KMS-11 (cell line): ENCODE measurements around the gene ST3GAL4.

ENCODE experiments used
- H2AFZ ChIP-seq: fragments of 200-600 bp; sonication (generic); 2 replicates; pipeline ENCODE4 v1.6.1; 2016; ENCODE audit warnings: antibody characterized with exemption, mixed run types, low read depth
- H3K27ac ChIP-seq: fragments of 200-600 bp; sonication (generic); 2 replicates; pipeline ENCODE4 v1.6.1; 2016; ENCODE audit warnings: mild to moderate bottlenecking, mixed run types
- H3K27me3 ChIP-seq: fragments of 200-600 bp; sonication (generic); 2 replicates; pipeline ENCODE4 v1.6.1; 2017; ENCODE audit warnings: mild to moderate bottlenecking, low read depth, mixed run types, moderate library complexity; ENCODE audit not compliant: insufficient read depth
- H3K36me3 ChIP-seq: fragments of 200-600 bp; sonication (generic); 2 replicates; pipeline ENCODE4 v1.6.1; 2017; ENCODE audit warnings: mild to moderate bottlenecking, mixed run types; ENCODE audit not compliant: insufficient read depth
- H3K4me1 ChIP-seq: fragments of 200-600 bp; sonication (generic); 2 replicates; pipeline ENCODE4 v1.6.1; 2016; ENCODE audit warnings: mild to moderate bottlenecking, low read depth, mixed run types; ENCODE audit not compliant: poor library complexity, severe bottlenecking
- H3K4me2 ChIP-seq: fragments of 200-600 bp; sonication (generic); 2 replicates; pipeline ENCODE4 v1.7.0; 2016; ENCODE audit warnings: mild to moderate bottlenecking, mixed run types
- H3K4me3 ChIP-seq: fragments of 200-600 bp; sonication (generic); IDR thresholded peaks from 2 replicates; pipeline ENCODE4 v1.6.1; 2017; ENCODE audit warnings: low read depth, low read length, mixed read lengths; ENCODE audit not compliant: insufficient read depth
- H3K79me2 ChIP-seq: fragments of 200-600 bp; sonication (generic); 2 replicates; pipeline ENCODE4 v1.6.1; 2016; ENCODE audit warnings: low read depth, mixed run types; ENCODE audit not compliant: insufficient read depth
- H3K9ac ChIP-seq: fragments of 200-600 bp; sonication (generic); 2 replicates; pipeline ENCODE4 v1.6.1; 2016; ENCODE audit warnings: mild to moderate bottlenecking, mixed run types
- H4K20me1 ChIP-seq: fragments of 200-600 bp; sonication (generic); 2 replicates; pipeline ENCODE4 v1.6.1; 2016; ENCODE audit warnings: mild to moderate bottlenecking, mixed run types; ENCODE audit not compliant: insufficient read depth
- CTCF ChIP-seq: fragments of 200-600 bp; sonication (generic); conservative IDR thresholded peaks from 2 replicates; pipeline ENCODE4 v1.6.1; 2017; ENCODE audit warnings: low read depth, mild to moderate bottlenecking, antibody characterized with exemption, low read length, moderate library complexity, mixed read lengths

The ST3GAL4 gene

GRCh38 chr11:126348806-126349582, 6.5 kb upstream of the ST3GAL4 start:
- Histone ChIP-seq H3K36me3 (no peaks in the 10 kb centered on the region), H3K79me2 (peaks cover 11% of the 10 kb centered on the region; the same call in 1 of the 2 replicates), H3K9ac (no peak overlapping the region), H3K27me3 (no peaks in the 10 kb centered on the region), H3K4me3 (no peak overlapping the region), H3K4me2 (no peak overlapping the region), H2AFZ (no peak overlapping the region), H3K27ac (no peak overlapping the region), H4K20me1 (no peaks in the 10 kb centered on the region), H3K4me1 (peaks cover 43% of the 10 kb centered on the region)
- no peak for TF ChIP-seq CTCF

- Histone ChIP-seq H3K36me3 (no peaks in the 10 kb centered on the region), H3K4me1 (peaks cover 43% of the 10 kb centered on the region), H3K27me3 (no peaks in the 10 kb centered on the region), H4K20me1 (no peaks in the 10 kb centered on the region), H3K27ac (no peak overlapping the region), H3K79me2 (peaks cover 11% of the 10 kb centered on the region; the same call in 1 of the 2 replicates), H3K4me3 (no peak overlapping the region), H3K4me2 (no peak overlapping the region), H2AFZ (no peak overlapping the region), H3K9ac (no peak overlapping the region)
- no peak for TF ChIP-seq CTCF
Measured at GRCh38 chr11:126350836-126351235, 4.7 kb upstream of the ST3GAL4 start.

GRCh38 chr11:126352163-126352562, 3.3 kb upstream of the ST3GAL4 start:
- peaks cover 11% of the 10 kb centered on the region; the same call in 1 of the 2 replicates for H3K79me2 ChIP-seq
- H3K4me1 ChIP-seq = peaks cover 43% of the 10 kb centered on the region
- H2AFZ ChIP-seq = no peak overlapping the region
- no peaks in the 10 kb centered on the region for H3K27me3 ChIP-seq
- TF ChIP-seq CTCF = no peak
- H4K20me1 ChIP-seq = no peaks in the 10 kb centered on the region
- no peak overlapping the region for H3K4me3 ChIP-seq
- peak overlapping the region; percentile 69 for H3K4me2 ChIP-seq
- H3K9ac ChIP-seq = peak overlapping the region; percentile 38; the same call in 1 of the 2 replicates
- H3K27ac ChIP-seq = peak overlapping the region; percentile 86
- H3K36me3 ChIP-seq = no peaks in the 10 kb centered on the region

- H3K9ac ChIP-seq = peak overlapping the region; percentile 38; the same call in 1 of the 2 replicates
Measured at GRCh38 chr11:126352934-126353801, 2.3 kb upstream of the ST3GAL4 start.

More at GRCh38 chr11:126352934-126353801, 2.3 kb upstream of the ST3GAL4 start:
- peak overlapping the region; percentile 86 for H3K27ac ChIP-seq
- TF ChIP-seq CTCF = no peak
- H2AFZ ChIP-seq = no peak overlapping the region
- H3K27me3 ChIP-seq = no peaks in the 10 kb centered on the region
- no peaks in the 10 kb centered on the region for H4K20me1 ChIP-seq
- H3K36me3 ChIP-seq = no peaks in the 10 kb centered on the region
- H3K4me1 ChIP-seq = peaks cover 43% of the 10 kb centered on the region
- H3K79me2 ChIP-seq = peaks cover 11% of the 10 kb centered on the region; the same call in 1 of the 2 replicates
- H3K4me3 ChIP-seq = no peak overlapping the region
- peak overlapping the region; percentile 69 for H3K4me2 ChIP-seq
